K562 (cell line): ENCODE data around the gene THUMPD1. TPM values are rescaled to one million over a fixed set of nuclear protein-coding genes. Genes with fewer than 3 reads are reported as not detected.
"Not testable (repeated sequence)": the region's sequence is repeated elsewhere in the genome, so short reads cannot be mapped to it uniquely, and the experiment has no call there.

Source experiments
- ATAC-seq: fragments of 200-7000 bp; cut with Tn5 transposase; 3 replicates; pipeline ENCODE4 v1.9.1; 2020; ENCODE audit warnings: moderate library complexity
- BruUV-seq: library from RNA; stranded (reverse); fragments of 400-500 nt; replicated peaks from 2 replicates; lab custom pipeline; 2021; lab: Mats Ljungman, UMichigan
- CTCF ChIA-PET: fragments of 300-600 bp; formaldehyde crosslinking; extraction: SDS; loops from one replicate; lab custom pipeline; 2021; ENCODE audit warnings: low intra/inter-chr PET ratio; lab: Yijun Ruan, JAX
- POLR2A ChIA-PET: fragments of 300-600, 350-650 bp; sonication (Branson Sonifier 250); formaldehyde crosslinking; extraction: SDS; loops from one replicate; lab custom pipeline; 2021; ENCODE audit warnings: antibody characterized with exemption, inconsistent platforms; lab: Yijun Ruan, JAX
- DNase-seq, 4 experiments: peaks; one replicate each; pipeline versions ENCODE4 v3.0.0 to v3.0.0-alpha.2; 2011 to 2018; ENCODE audit warnings: low spot score in 3 of 4, mixed read lengths in 3 of 4; ENCODE audit errors: extremely low read depth in 1 of 4
- FAIRE-seq: peaks from 2 replicates; lab custom pipeline; 2011; peaks lifted over from hg19 to GRCh38; lab: Jason Lieb, UNC
- H2AFZ ChIP-seq: 2 replicates; pipeline ENCODE4 v1.6.0; 2011; ENCODE audit warnings: low read depth, low read length, control low read depth, inconsistent platforms
- H3K27ac ChIP-seq: fragments of 200-600 bp; 3 replicates; pipeline ENCODE4 v1.8.0; 2011; ENCODE audit warnings: low read depth, mild to moderate bottlenecking, control low read depth, inconsistent platforms, low read length, moderate library complexity, mixed read lengths; ENCODE audit errors: extremely low read depth
- H3K27me3 ChIP-seq, 2 experiments: fragments of 300-600 bp in 1 of 2; 2 replicates in 1 of 2; 3 replicates in 1 of 2; pipeline versions ENCODE4 v1.6.0 to v1.8.0; 2011; ENCODE audit warnings: inconsistent platforms in 2 of 2, low read length in 2 of 2, mild to moderate bottlenecking in 1 of 2, mixed read lengths in 1 of 2, moderate library complexity in 1 of 2; ENCODE audit not compliant: control insufficient read depth in 2 of 2, insufficient read depth in 2 of 2
- H3K36me3 ChIP-seq: fragments of 300-600 bp; 3 replicates; pipeline ENCODE4 v1.8.0; 2011; ENCODE audit warnings: mild to moderate bottlenecking, low read length, inconsistent platforms; ENCODE audit not compliant: control insufficient read depth, insufficient read depth
- H3K4me1 ChIP-seq, 2 experiments: fragments of 200-600 bp in 1 of 2; replicated peaks in 1 of 2; 2 replicates in 1 of 2; 3 replicates in 1 of 2; pipeline versions ENCODE4 v1.5.1 to v1.8.0; 2011; ENCODE audit warnings: inconsistent platforms in 2 of 2, low read length in 2 of 2, mild to moderate bottlenecking in 1 of 2, mixed read lengths in 1 of 2, moderate library complexity in 1 of 2; ENCODE audit not compliant: control insufficient read depth in 2 of 2, insufficient read depth in 2 of 2
- H3K4me2 ChIP-seq: 2 replicates; pipeline ENCODE4 v1.6.1; 2011; ENCODE audit warnings: low read length, control low read depth, inconsistent platforms, mixed read lengths; ENCODE audit not compliant: insufficient read depth
- H3K4me3 ChIP-seq: fragments of 200-600 bp; sonication (generic), shearing (Covaris generic); 2 replicates; pipeline ENCODE4 v1.5.1; 2016; ENCODE audit warnings: control low read depth, inconsistent platforms
- H3K79me2 ChIP-seq: fragments of 200-600 bp; 3 replicates; pipeline ENCODE4 v1.8.0; 2011; ENCODE audit warnings: low read length, inconsistent platforms; ENCODE audit not compliant: control insufficient read depth, insufficient read depth
- H3K9ac ChIP-seq, 2 experiments: 2 replicates each; pipeline versions ENCODE4 v1.6.0 to v1.6.1; 2011; ENCODE audit warnings: low read depth in 2 of 2, low read length in 2 of 2, control low read depth in 1 of 2, inconsistent platforms in 1 of 2, mild to moderate bottlenecking in 1 of 2, mixed read lengths in 1 of 2; ENCODE audit not compliant: insufficient read depth in 1 of 2
- H3K9me1 ChIP-seq: one replicate; pipeline ENCODE4 v1.6.0; 2011; ENCODE audit warnings: inconsistent platforms, mild to moderate bottlenecking, low read length, moderate library complexity; ENCODE audit not compliant: control insufficient read depth, insufficient read depth
- H3K9me3 ChIP-seq: replicated peaks from 2 replicates; pipeline ENCODE4 v1.5.1; 2011; ENCODE audit warnings: low read depth, low read length, inconsistent platforms; ENCODE audit not compliant: control insufficient read depth, insufficient read depth
- H4K20me1 ChIP-seq: replicated peaks from 2 replicates; pipeline ENCODE4 v1.6.1; 2011; ENCODE audit warnings: low read length, inconsistent platforms, mixed read lengths; ENCODE audit not compliant: control insufficient read depth, insufficient read depth
- CEBPG ChIP-seq, 3 experiments: fragments of 200-800 bp in 1 of 3; sonication (Bioruptor generic) in 1 of 3; sonication (generic) in 1 of 3; formaldehyde crosslinking in 1 of 3; IDR thresholded peaks in 2 of 3; conservative IDR thresholded peaks in 1 of 3; 2 replicates each; pipeline versions ENCODE4 v1.6.1 to v1.8.0; 2016 to 2022; ENCODE audit warnings: missing compliant biosample characterization in 2 of 3, missing genetic modification characterization in 2 of 3, mild to moderate bottlenecking in 1 of 3, missing genetic modification reagents in 1 of 3
- CREM ChIP-seq: IDR thresholded peaks from 2 replicates; pipeline ENCODE4 v1.6.1; 2014; ENCODE audit warnings: antibody characterized with exemption, low read depth
- CXXC5 ChIP-seq: fragments of 250-450 bp; sonication (Bioruptor Pico); IDR thresholded peaks from 2 replicates; pipeline ENCODE4 v1.8.0; 2022; ENCODE audit warnings: inconsistent platforms, mild to moderate bottlenecking, moderate library complexity
- EZH2 ChIP-seq: IDR thresholded peaks from 2 replicates; pipeline ENCODE4 v1.6.1; 2012; ENCODE audit warnings: low read depth, mild to moderate bottlenecking, inconsistent platforms, low read length, borderline replicate concordance
- FOXA3 ChIP-seq, 2 experiments: fragments of 450-650 bp in 1 of 2; sonication (generic) in 1 of 2; formaldehyde crosslinking; IDR thresholded peaks in 1 of 2; conservative IDR thresholded peaks in 1 of 2; 2 replicates each; pipeline versions ENCODE4 v1.4.0 to v1.8.0; 2020 to 2022; ENCODE audit warnings: mild to moderate bottlenecking in 2 of 2, missing genetic modification reagents in 1 of 2
- GABPA ChIP-seq: fragments of 200-800 bp; sonication (Bioruptor generic); conservative IDR thresholded peaks from 2 replicates; pipeline ENCODE4 v1.6.1; 2016; ENCODE audit warnings: low read depth, missing genetic modification characterization, missing compliant biosample characterization
- HMBOX1 ChIP-seq: sonication (generic); IDR thresholded peaks from 2 replicates; pipeline ENCODE4 v1.6.1; 2016
- HOMEZ ChIP-seq: fragments of 250-450 bp; sonication (Bioruptor Pico); IDR thresholded peaks from 2 replicates; pipeline ENCODE4 v1.4.0; 2020; ENCODE audit warnings: mild to moderate bottlenecking, moderate library complexity
- JUND ChIP-seq, 2 experiments: IDR thresholded peaks; 2 replicates in 1 of 2; 3 replicates in 1 of 2; pipeline ENCODE4 v1.6.1; 2011; ENCODE audit warnings: borderline replicate concordance in 2 of 2, low read depth in 2 of 2, low read length in 2 of 2, improper control_type of control experiment in 1 of 2, missing biosample characterization in 1 of 2, missing genetic modification characterization in 1 of 2, missing genetic modification reagents in 1 of 2
- NRF1 ChIP-seq, 2 experiments: fragments of 450-650 bp; IDR thresholded peaks in 1 of 2; conservative IDR thresholded peaks in 1 of 2; 2 replicates each; pipeline ENCODE4 v1.6.1; 2014; ENCODE audit warnings: mild to moderate bottlenecking in 2 of 2
- OTX1 ChIP-seq: fragments of 450-650 bp; formaldehyde crosslinking; IDR thresholded peaks from 2 replicates; pipeline ENCODE4 v1.4.0; 2022; ENCODE audit warnings: mild to moderate bottlenecking
- POLR2AphosphoS2 ChIP-seq: IDR thresholded peaks from 2 replicates; pipeline ENCODE4 v1.6.1; 2012; ENCODE audit warnings: low read length, improper control_type of control experiment
- TAF9B ChIP-seq: fragments of 450-650 bp; IDR thresholded peaks from 2 replicates; pipeline ENCODE4 v1.6.1; 2018; ENCODE audit warnings: mild to moderate bottlenecking; ENCODE audit not compliant: partially characterized antibody
- TCFL5 ChIP-seq: fragments of 250-450 bp; sonication (Bioruptor Pico); conservative IDR thresholded peaks from 2 replicates; pipeline ENCODE4 v1.6.1; 2021; ENCODE audit warnings: mild to moderate bottlenecking, moderate library complexity, matching md5 sums
- ZNF408 ChIP-seq: fragments of 250-450 bp; sonication (Bioruptor Pico); IDR thresholded peaks from 2 replicates; pipeline ENCODE4 v1.4.0; 2020; ENCODE audit warnings: low read depth, mild to moderate bottlenecking, moderate library complexity
- ZNF586 ChIP-seq: fragments of 450-650 bp; formaldehyde crosslinking; conservative IDR thresholded peaks from 2 replicates; pipeline ENCODE4 v1.4.0; 2020; ENCODE audit warnings: mild to moderate bottlenecking, moderate library complexity
- WGBS: fragments of 100-300 bp; shearing (Covaris generic); methylation state at CpG from one replicate; pipeline ENCODE4 v1.1.6; 2016; ENCODE audit warnings: low coverage, mixed read lengths; ENCODE audit not compliant: insufficient coverage; ENCODE audit errors: missing lambda C conversion rate; 5-methylcytosine and 5-hydroxymethylcytosine counted together
- in situ Hi-C: fragments of 300-500 bp; cut with MboI; formaldehyde crosslinking; loops from 4 replicates; pipeline ENCODE4 v1.15.0; 2018; ENCODE audit warnings: inconsistent platforms, mixed read lengths
- intact Hi-C: fragments of 100-400 bp; cut with micrococcal nuclease; formaldehyde crosslinking; loops from 2 replicates; pipeline ENCODE4 v1.14.2; 2022
- polyA plus RNA-seq, 8 experiments: library from polyadenylated mRNA; depleted of rRNA in 4 of 8; stranded (reverse) in 5 of 8; unstranded in 3 of 8; fragments of >200 nt; fragmentation: Nextera tagmentation in 2 of 8; fragmentation: Illumina TruSeq in 1 of 8; extraction: Ambion mirVana in 2 of 8; extraction: Trizol in 1 of 8; gene quantifications; 2 replicates each; pipeline versions ENCODE4 v1.2.1 to v1.2.3, GENCODE V29; 2011 to 2014; ENCODE audit warnings: inconsistent platforms in 1 of 8, missing spikeins in 1 of 8
- total RNA-seq, 7 experiments: library from RNA; depleted of rRNA in 6 of 7; stranded (reverse); fragments of >200 nt in 6 of 7; fragmentation: Illumina TruSeq in 2 of 7; extraction: Trizol in 2 of 7; gene quantifications; 2 replicates each; pipeline versions ENCODE4 v1.2.1 to v1.2.3, GENCODE V29; 2011 to 2021; ENCODE audit warnings: low replicate concordance in 1 of 7

THUMPD1 gene
- total and polyA plus RNA-seq, 9 of the 15 experiments (the other 6 are each of a cell fraction or from before 2014, with no cell fraction given): 37.8 to 101 (median 56.8) TPM

- TF ChIP-seq CXXC5: peak; percentile 31; the same call in 1 of the 2 replicates
- TF ChIP-seq JUND (IDR thresholded peaks at IDR 0.05; ENCODE audit: borderline replicate concordance, low read depth, low read length): peak; percentile 44; the same call in 1 of the 2 replicates
- not testable (repeated sequence) for TF ChIP-seq JUND (tag; IDR thresholded peaks at IDR 0.05; ENCODE audit: borderline replicate concordance, low read depth, low read length)
- peak; percentile 90 for TF ChIP-seq CEBPG (CRISPR knock-in tag; IDR thresholded peaks at IDR 0.05)
- TF ChIP-seq CEBPG (tag; conservative IDR thresholded peaks at IDR 0.05 in 1 of 2, IDR thresholded peaks at IDR 0.05 in 1 of 2): peak; percentile 88 to 92
Measured at GRCh38 chr16:20764448-20764847, 22.8 kb upstream of the THUMPD1 start (continued).

GRCh38 chr16:20763461-20764232 lies 22.0 kb upstream of the THUMPD1 start, which contains the start of gene ACSM3:
Gene ACSM3, plus strand, starts transcription at chr16:20764014. Its CDS starts 6,021 bp downstream, at chr16:20770035.
- TSS peak; percentile 46 for BruUV-seq
- TF ChIP-seq EZH2 (no peak), TAF9B (peak; percentile 38), HOMEZ (CRISPR knock-in tag) (no peak), POLR2AphosphoS2 (no peak; the same call in 1 of the 2 replicates), ZNF408 (CRISPR knock-in tag) (no peak), OTX1 (CRISPR knock-in tag) (0 out of 2 replicates have a peak, but pooled peaks have one; percentile 14), GABPA (tag) (no peak), NRF1 (conservative IDR thresholded peaks at IDR 0.05 in 1 of 2, IDR thresholded peaks at IDR 0.05 in 1 of 2) (peak; percentile 17 to 33; a peak in 1 of 4 replicates), TCFL5 (CRISPR knock-in tag) (no peak), FOXA3 (CRISPR knock-in tag; conservative IDR thresholded peaks at IDR 0.05 in 1 of 2, IDR thresholded peaks at IDR 0.05 in 1 of 2) (peak in 1 of 2 experiments; percentile 31; a peak in 1 of 4 replicates), ZNF586 (CRISPR knock-in tag) (no peak), HMBOX1 (no peak), CREM (no peak)

More at GRCh38 chr16:20763461-20764232, 22.0 kb upstream of the THUMPD1 start, which contains the start of gene ACSM3:
- CTCF ChIA-PET: interaction anchor here (0.6 kb wide), 1 partner anchor 341 kb away, joined by 3 read pairs; no protein-coding TSS in a partner anchor
- in situ Hi-C loops (no loop called here), intact Hi-C loops (loop anchor here (2.0 kb wide), 1 partner anchor 17 kb away; no protein-coding TSS in a partner anchor)
- Histone ChIP-seq H3K36me3 (peaks cover 4% of the 10 kb centered on the region; the same call in 2 of the 3 replicates), H2AFZ (peak within 1 kb of the TSS; percentile 95), H3K9me3 (peaks cover 18% of the 10 kb centered on the region), H3K4me2 (peak within 1 kb of the TSS; percentile 81), H3K4me1 (peaks cover 4 to 34% of the 10 kb centered on the region in 2 experiments; a peak in 4 of 5 replicates), H3K9ac (peak within 1 kb of the TSS; percentile 26 to 58; a peak in 3 of 4 replicates), H3K27me3 (no peaks in the 10 kb centered on the region), H3K79me2 (peaks cover 44% of the 10 kb centered on the region), H3K9me1 (no peaks in the 10 kb centered on the region), H3K27ac (peak within 1 kb of the TSS; percentile 73), H4K20me1 (no peaks in the 10 kb centered on the region), H3K4me3 (peak within 1 kb of the TSS; percentile 47)
- POLR2A ChIA-PET: interaction anchor here (1.0 to 3.5 kb wide), 7 partner anchors 9 to 137 kb away, joined by 3 to 18 read pairs (median 4); partner anchors contain the start of genes DCUN1D3 and LYRM1
- under 1% methylated on average over 10 of the region's 10 CpGs for WGBS
- ATAC-seq (peak; percentile 96), DNase-seq (peak; percentile 88 to 93 (median 91)), FAIRE-seq (peak; percentile 98)
